Measurements from ENCODE around the gene ZNF296.

GRCh38 chr19:45100846-45101252 is 24.6 kb upstream of the ZNF296 start:
- TF ChIP-seq CTCF (IDR thresholded peaks at IDR 0.05; ENCODE audit: insufficient read depth, low read length) (no peak), POLR2AphosphoS5 (IDR thresholded peaks at IDR 0.05; ENCODE audit: low read depth) (no peak), GABPA (IDR thresholded peaks at IDR 0.05; ENCODE audit: low read depth) (no peak)
- TF ChIP-seq, protein P1, sequence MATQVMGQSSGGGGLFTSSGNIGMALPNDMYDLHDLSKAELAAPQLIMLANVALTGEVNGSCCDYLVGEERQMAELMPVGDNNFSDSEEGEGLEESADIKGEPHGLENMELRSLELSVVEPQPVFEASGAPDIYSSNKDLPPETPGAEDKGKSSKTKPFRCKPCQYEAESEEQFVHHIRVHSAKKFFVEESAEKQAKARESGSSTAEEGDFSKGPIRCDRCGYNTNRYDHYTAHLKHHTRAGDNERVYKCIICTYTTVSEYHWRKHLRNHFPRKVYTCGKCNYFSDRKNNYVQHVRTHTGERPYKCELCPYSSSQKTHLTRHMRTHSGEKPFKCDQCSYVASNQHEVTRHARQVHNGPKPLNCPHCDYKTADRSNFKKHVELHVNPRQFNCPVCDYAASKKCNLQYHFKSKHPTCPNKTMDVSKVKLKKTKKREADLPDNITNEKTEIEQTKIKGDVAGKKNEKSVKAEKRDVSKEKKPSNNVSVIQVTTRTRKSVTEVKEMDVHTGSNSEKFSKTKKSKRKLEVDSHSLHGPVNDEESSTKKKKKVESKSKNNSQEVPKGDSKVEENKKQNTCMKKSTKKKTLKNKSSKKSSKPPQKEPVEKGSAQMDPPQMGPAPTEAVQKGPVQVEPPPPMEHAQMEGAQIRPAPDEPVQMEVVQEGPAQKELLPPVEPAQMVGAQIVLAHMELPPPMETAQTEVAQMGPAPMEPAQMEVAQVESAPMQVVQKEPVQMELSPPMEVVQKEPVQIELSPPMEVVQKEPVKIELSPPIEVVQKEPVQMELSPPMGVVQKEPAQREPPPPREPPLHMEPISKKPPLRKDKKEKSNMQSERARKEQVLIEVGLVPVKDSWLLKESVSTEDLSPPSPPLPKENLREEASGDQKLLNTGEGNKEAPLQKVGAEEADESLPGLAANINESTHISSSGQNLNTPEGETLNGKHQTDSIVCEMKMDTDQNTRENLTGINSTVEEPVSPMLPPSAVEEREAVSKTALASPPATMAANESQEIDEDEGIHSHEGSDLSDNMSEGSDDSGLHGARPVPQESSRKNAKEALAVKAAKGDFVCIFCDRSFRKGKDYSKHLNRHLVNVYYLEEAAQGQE (IDR thresholded peaks at IDR 0.05; ENCODE audit: insufficient replicate concordance, low read depth) = no peak

Measured in HL-60 (cell line).